Measurements from ENCODE around the gene CSNK2A1.
"Not testable (repeated sequence)": the region's sequence is repeated elsewhere in the genome, so short reads cannot be mapped to it uniquely, and the experiment has no call there.

The CSNK2A1 gene

DNA sequence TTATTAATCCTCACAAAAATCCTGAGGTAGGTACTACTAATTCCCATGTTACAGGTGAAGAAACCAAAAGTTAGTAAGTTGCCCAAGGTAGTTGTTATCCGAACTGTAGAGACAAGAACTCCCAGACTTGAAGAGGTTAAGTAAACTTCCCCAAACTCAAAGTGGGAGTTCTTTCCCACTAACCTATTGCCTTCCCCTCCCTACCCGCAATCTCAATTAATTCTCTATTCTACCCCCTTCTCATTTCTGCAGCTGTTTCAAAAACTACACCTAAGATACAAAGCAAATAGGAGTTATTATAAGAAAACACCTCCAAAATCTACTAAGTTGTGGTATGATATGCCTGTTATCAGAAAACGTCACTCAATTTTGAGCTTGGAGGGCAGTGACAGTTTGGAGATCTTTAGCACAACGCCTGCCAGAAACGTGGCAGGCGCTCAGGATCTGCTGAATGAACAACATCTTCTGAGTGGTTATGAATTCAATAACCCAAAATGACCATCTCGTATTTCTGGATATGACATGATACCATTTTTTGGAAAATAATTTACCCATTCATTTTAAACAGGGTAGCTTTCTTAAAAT lies 7.1 kb downstream of the CSNK2A1 start:
- H3K4me3 ChIP-seq (ENCODE audit: low read depth, low read length), result no peak overlapping the region

DNA sequence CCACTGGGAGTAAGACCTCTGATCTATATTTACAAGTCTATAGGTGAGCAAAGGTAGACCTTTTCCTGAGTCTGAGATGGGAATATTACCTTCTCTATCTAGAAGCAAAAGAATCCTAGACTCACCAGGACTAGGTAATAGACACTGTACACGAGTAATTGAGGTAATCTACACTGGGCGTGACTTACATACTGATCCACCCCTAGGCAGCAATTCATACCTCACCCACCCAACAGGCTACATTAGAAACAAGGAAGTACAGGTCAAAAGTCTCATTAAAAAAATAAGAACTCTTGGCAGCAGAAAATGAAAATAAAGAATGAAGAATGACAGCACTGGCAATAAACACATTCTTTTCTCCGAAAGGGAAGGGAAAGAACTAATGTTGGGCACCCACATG lies 7.6 kb downstream of the CSNK2A1 start:
- H3K4me3 ChIP-seq (ENCODE audit: low read depth, low read length), result no peak overlapping the region

DNA sequence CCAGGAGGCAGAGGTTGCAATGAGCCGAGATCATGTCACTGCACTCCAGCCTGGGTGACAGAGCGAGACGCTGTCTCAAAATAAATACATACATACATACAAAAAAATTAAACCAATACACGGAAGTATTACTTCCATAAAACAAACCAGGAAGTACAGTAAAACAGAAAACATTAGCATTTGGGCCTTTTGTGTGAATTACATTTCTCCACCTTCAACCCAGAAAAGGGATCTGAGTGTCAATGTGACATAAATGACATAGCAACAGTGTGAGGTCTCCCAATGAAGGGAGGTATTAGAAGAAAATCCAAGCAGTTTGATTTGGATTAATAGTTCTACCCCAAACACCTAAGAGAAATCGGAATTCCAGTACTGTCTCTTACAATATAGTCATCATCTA lies 10.1 kb downstream of the CSNK2A1 start:
- no peak overlapping the region for H3K4me3 ChIP-seq (ENCODE audit: low read depth, low read length)

DNA sequence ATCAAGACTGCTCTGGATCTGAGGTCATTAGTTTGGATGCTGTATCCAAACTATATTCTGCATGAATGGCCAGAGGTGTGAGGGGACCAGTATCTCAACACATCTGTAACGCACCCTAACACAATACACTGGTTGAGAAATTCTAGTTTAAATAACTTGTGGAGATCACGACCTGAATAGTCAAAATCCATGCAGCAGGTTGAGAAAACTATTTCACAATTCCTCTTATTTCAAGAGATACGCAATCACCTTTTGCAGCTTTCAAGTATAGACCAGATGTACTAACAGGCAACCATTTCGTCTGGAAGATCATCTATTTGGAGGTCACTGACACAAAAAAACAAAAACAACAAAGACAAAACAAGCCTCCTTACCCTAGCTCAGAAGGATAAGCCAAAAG lies 11.1 kb downstream of the CSNK2A1 start:
- H3K4me3 ChIP-seq (ENCODE audit: low read depth, low read length), result no peak overlapping the region

DNA sequence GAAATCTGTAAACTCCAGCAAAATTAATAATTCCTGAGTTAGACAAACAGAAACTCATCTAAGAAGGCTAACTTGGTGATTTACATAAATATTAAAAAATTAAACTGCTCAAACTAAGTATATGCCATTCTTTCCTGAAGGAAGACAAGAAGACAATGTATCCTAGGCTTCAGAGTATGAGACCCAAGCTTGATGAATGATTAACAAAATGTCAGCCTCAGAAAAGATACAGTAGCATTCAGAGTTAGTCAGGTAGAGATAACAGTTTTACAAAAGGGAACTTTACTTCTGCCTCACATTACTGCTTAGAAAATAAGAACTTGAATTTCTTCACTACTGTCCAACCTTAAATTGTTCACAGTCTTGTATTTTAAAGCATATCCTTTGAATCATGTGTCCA lies 12.0 kb downstream of the CSNK2A1 start:
- no peak overlapping the region for H3K4me3 ChIP-seq (ENCODE audit: low read depth, low read length)

DNA sequence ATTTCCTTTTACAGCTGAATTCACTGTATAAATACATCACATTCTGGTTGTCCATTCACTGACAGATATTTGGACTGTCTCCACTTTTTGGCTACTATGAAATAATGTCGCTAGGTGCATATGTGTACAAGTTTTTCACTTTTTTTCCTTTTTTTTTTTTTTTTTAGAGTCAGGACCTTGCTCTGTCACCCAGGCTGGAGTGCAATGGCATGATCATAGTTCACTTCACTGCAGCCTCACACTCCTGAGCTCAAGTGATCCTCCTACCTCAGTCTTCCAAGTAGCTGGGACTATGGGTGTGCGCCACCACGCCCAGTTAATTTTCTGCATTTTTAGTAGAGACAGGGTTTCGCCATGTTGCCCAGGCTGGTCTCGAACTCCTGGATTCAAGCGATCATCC lies 13.3 kb downstream of the CSNK2A1 start:
- H3K4me3 ChIP-seq (ENCODE audit: low read depth, low read length), result no peak overlapping the region

DNA sequence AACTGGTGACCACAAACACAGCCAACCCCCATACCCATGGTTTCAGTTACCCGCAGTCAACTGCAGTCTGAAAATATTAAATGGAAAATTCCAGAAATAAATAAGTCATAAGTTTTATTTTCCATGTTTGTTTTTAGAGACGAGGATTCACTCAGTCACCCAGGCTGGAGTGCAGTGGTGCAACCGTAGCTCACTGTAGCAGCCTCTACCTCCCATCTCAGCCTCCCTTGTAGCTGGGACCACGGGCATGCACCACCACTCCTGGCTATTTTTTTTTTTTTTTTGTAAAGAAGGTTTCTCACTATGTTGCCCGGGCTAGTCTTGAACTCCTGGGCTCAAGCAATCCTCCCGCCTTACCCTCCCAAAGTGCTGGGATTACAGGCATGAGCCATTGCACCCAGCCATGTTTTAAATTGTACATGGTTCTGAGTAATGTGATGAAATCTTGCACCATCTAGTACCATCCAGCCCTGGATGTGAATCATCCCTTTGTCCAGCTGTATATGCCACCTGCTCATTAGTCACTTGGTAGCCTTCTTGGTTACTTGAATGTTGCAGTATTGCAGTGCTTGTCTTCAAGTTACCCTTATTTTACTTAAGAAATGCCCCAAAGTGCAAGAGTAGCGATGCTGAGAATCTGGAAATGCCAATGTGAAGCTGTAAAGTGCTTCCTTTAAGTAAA lies 14.5 kb downstream of the CSNK2A1 start:
- no peak overlapping the region for H3K4me3 ChIP-seq (ENCODE audit: low read depth, low read length)

DNA sequence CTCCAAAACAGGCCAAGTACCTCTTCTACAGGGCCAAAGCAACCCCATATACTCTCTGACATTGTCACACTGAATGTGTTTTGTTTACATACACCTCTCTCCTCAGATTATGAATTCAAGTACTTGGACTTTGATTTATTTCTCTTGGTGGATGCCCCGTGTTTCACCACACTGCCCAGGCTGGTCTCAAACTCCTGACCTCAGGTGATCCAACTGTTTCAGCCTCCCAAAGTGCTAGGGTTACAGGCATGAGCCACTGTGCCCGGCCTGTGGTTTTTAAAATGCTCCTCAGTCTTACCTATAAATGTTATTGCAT lies 16.1 kb downstream of the CSNK2A1 start:
- H3K4me3 ChIP-seq (ENCODE audit: low read depth, low read length), result no peak overlapping the region

DNA sequence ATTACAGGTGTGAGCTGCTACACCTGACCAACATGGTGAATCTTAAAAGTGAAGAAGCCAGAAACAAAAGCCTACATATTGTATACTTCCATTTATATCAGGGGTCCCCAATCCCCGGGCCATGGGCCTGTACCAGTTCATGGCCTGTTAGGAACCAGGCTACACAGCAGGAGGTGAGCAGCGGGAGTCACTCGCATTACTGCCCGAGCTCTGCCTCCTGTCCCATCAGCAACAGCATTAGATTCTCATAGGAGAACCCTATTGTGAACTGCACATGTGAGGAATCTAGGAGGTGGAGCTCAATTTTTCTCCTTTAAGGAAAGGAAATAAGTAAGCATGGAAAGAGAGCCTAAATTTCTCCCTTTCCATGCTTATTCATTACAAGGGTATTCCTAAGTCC lies 21.7 kb downstream of the CSNK2A1 start:
- H3K4me3 ChIP-seq (ENCODE audit: low read depth, low read length), result no peak overlapping the region

DNA sequence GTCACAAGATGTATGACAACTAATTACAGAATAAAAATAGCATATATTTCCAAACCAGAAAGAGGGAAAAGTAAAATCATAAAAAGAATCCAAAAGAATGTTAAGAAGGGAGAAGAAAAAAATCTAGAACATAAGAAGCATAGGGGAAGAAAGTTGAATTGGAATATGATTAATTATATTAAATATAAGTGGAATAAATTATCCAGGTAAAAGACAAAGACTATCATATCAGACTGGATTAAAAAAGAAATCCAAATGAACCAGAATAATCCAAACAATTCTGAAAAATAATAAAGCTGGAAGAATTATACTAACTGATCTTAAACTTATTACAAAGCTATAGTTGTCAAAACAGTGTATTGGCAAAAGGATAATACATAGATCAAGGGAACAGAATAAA lies 23.6 kb downstream of the CSNK2A1 start:
- H3K4me3 ChIP-seq (ENCODE audit: low read depth, low read length), result no peak overlapping the region

DNA sequence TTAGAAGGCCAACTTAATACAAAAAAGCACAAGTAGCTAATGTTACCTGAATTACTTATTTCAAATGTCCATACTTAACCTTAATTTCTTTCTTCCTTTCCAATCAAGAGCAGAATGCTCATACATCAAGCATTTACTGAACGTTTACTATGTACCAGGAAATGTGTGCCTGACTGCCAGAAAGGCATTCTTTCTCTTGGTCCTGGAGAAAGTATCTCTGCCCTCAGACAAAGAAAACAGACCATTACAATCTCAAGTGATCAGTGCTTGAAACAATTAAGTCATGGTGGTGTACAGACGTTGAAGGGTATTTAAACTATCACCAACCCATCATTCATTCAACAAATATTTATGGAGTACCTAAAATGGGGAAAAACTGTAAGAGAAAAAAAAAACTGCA lies 26.4 kb downstream of the CSNK2A1 start:
- no peak overlapping the region for H3K4me3 ChIP-seq (ENCODE audit: low read depth, low read length)

DNA sequence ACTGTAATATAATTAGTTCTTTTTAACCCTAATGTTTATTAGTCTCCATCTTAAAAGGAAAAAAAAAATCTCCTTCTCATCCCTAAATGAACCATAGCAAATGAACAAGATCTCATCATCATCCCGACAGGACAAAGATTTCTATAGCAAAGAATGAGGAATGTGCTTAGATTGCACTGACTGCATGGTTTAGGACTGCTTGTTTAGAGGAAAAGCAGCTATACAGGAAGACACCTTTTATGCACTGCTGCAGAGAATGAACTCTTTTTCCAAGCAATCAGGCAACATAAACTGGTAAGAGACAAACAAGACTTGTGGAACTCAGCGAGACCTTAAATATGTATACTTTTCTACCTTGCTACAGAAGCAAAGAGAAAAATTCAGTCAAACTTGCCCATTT lies 26.8 kb downstream of the CSNK2A1 start:
- no peak overlapping the region for H3K4me3 ChIP-seq (ENCODE audit: low read depth, low read length)

DNA sequence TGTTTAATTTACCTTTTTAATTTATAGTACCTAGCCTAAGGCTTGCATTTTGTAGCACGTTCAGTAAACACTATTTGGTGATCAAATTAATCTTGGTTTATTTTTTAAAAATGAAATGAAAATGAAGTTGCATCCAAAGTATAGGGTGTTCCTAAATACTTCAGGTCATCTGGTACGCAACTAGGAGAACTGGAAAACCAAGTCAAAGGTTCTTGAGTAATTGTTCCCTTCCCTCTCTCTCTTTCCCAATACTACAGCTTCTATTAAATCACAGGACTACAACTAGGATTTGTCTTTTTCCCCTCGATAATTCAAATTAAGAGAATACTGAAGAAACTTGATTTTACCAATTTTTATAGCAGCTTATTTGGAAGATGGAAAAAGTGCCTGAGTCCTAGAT lies 27.9 kb downstream of the CSNK2A1 start:
- H3K4me3 ChIP-seq (ENCODE audit: low read depth, low read length), result no peak overlapping the region

DNA sequence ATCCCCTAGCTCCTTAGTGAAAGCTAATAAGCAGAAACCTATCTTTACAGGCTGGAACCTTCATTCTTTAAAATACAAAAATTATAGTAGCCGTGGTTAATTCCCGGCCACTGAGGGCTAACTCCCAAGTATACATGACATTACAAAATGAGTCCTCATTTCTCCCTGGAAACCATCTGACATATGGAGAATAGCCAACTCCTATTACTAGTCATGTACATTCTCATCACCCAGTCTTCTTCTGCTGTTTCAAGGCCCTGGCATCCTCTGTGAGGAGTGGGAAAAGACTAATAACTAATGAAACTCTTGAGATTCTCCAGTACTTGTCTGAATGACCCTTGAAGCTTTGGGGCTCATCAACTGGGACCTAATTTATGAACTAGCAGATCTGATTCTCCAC lies 30.2 kb downstream of the CSNK2A1 start:
- H3K4me3 ChIP-seq (ENCODE audit: low read depth, low read length), result no peak overlapping the region

DNA sequence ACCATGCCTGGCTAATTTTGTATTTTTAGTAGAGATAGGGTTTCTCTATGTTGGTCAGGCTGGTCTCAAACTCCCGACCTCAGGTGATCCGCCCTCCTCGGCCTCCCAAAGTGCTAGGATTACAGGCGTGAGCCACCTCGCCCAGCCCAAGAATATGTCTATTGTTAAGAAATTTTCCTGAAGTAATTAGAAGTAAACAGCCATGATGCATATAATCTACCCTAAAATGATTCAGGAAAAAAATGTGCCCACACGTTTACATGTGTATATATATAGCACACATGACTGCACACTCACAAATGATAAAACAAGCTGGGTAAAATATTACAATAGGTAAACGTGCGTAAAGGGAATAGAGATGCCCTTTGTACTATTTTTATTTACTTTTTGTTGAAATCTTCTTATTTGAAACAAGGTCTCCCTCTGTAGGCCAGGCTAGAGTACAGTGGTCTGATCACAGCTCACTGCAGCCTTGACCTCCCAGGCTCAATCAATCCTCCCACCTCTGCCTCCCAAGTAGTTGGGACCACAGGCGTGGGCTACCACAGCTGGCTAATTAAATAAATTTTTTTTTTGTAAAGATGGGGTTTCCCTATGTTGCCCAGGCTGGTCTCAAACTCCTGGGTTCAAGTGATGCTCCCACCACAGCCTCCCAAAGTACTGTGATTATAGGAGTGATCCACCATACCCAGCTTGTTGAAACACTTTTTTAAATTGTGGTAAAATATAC lies 33.1 kb downstream of the CSNK2A1 start:
- not testable (repeated sequence) for H3K4me3 ChIP-seq (ENCODE audit: low read depth, low read length)

DNA sequence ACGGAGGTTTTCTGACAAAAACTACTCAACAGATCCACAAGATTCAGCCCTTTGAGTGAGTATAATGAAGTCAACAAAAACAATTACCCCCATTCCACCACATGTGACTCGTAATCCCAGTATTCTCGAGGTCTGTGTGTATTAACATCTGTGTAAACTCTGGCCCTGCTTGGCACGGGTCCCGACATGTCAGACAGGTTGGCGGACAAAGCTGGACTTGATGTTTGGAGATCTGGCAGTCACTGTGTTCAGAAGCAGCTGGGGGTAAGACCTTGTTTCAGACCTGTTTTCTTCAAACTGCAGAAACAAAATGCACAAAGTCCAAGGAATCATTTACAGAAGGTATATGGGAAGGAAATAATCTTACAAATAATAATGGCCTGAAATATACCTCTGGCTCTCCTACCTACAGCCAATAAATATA lies 35.2 kb downstream of the CSNK2A1 start:
- not testable (repeated sequence) for H3K4me3 ChIP-seq (ENCODE audit: low read depth, low read length)

DNA sequence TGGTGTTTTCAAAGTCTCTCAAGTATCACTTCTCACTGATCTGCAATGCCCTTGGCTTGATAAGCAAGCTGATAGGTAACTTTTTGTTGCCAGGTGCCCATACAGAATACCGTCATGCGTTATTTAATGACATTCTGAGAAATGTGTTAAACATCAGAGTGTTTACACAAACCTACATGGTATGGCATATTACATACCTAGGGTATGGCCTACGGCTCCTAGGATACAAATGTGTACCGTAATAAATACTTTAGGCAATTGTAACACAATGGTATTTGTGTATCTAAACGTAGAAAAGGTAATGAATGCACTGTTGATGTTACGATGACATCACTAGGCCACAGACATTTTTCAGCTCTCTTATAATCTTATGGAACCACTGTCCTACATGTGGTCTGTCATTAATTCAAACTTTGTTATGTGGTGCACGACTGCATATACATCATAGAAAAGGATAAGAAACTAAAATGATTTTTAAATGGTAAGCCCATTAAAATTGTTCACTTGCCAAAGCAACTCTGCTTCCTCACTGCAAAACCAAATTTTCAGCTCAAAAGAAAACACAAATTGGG lies 35.7 kb downstream of the CSNK2A1 start:
- H3K4me3 ChIP-seq (ENCODE audit: low read depth, low read length), result no peak overlapping the region

DNA sequence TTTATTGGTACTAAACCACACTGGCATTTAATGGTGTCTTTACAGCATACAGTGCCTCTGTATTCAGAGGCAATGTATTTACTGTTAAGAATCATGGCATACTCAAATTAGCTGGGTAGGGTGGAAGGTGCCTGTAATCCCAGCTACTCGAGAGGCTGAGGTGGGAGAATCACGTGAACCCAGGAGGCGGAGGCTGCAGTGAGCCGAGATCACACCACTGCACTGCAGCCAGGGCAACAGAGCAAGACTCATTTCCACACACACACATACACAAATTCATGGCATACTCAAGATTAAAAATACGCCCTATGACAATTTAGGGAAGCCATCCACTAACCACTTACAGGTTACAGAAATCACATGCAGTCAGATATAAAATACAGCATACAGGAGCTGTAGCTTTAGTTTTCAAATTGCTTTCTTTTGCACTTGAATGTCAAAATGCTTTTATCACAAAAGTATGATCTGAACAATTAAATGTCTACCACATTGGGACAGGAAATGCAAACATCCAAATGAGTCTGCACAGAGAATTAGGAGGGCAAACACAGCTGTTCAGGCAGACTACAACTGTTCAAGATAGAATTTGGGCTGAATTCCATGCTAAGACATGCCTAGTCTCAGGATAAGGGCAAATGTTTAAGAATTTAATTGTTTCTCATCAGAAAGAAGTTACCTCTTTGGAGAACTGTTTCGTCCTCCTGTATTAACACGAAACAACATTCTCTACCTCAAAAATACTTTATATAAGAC lies 36.4 kb downstream of the CSNK2A1 start:
- no peak overlapping the region for H3K4me3 ChIP-seq (ENCODE audit: low read depth, low read length)

DNA sequence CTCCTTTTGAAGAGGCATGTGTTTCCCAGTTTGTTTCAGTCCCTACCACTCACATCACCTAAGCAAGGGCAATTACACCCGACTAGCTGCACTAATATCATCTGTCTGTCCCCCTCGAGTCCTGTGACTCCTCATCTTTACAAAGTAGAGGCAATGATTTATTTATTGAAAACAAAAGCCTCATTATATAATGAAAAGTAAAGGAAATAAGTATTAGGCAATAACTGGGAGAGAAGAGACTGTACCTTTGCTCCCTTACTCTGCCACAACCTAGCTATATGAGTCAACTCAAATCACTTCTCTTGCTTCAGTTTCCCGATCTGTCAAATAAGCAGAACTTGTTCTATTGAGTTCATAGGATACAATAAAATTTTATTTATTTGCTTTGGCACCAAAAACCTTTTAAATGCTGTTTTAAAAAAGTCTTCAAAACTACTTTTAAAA lies 38.9 kb downstream of the CSNK2A1 start:
- no peak overlapping the region for H3K4me3 ChIP-seq (ENCODE audit: low read depth, low read length)

DNA sequence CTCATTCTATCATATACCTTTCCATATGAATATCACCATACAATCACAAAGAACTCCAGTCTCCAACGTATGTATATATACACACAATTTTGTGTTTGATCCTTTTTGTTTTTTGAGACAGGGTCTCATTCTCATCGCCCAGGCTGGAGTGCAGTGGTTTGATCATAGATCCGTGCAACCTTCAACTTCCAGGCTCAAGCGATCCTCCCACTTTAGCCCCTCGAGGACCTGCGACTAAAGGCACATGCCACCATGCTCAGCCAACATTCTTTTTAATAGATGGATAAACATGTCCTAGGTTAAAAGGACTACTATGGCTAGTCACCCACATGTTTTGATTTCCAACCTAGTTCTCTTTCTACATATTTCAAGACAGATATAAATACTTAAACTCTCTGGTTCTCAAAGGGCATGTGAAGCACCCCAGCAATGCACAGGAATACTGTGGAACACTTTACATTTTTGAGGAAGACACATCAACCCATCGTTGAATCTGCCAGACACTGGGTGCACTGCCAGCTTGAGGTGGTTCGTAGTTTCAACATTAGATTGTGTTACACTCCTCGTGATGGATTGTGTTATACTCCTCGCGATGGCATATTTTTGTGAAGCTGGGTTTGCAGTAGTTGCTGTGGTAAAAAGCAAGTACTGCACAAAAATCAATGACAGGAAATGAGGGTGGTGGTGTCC lies 40.4 kb downstream of the CSNK2A1 start:
- no peak overlapping the region for H3K4me3 ChIP-seq (ENCODE audit: low read depth, low read length)

DNA sequence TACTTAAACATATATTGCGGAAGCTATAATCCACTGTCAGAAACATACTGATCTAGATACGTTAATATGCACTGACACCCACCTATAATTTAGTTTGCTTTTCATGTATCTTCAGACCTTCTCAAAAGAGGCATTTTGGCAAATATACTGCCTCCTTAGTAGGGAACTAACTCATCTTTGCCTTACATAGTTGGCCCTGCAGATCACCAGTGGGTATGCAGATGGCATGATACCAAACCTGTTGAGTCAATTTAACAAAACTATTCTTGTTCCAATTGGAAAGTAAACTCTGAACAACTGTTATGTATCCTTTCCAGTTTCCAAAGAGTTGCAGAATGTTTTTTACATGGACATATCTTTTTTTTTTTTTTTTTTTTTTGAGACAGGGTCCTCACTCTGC lies 45.6 kb downstream of the CSNK2A1 start:
- no peak overlapping the region for H3K4me3 ChIP-seq (ENCODE audit: low read depth, low read length)
